HG03045 (cell line): Measurements from ENCODE around the gene SMARCD1.

Experiments used
- ATAC-seq: cut with Tn5 transposase; IDR thresholded peaks from one replicate; pipeline ENCODE4 v1.9.1; 2021; ENCODE audit warnings: mild to moderate bottlenecking, moderate library complexity; ENCODE audit not compliant: unreplicated experiment

The SMARCD1 gene

GRCh38 chr12:50057000-50057841, 27.9 kb upstream of the SMARCD1 start, which contains the start of gene ASIC1:
Gene ASIC1 (plus strand): TSS chr12:50057596. CDS start chr12:50058767, 1,171 bp downstream.
- no peak for ATAC-seq

GRCh38 chr12:50057896-50058670, 27.1 kb upstream of the SMARCD1 start:
- no peak for ATAC-seq

GRCh38 chr12:50058743-50059312, 26.3 kb upstream of the SMARCD1 start:
- no peak for ATAC-seq

GRCh38 chr12:50059440-50060119, 25.6 kb upstream of the SMARCD1 start:
- ATAC-seq = no peak

GRCh38 chr12:50060120-50060468, 25.0 kb upstream of the SMARCD1 start:
- no peak for ATAC-seq

GRCh38 chr12:50061171-50061570, 24.0 kb upstream of the SMARCD1 start:
- no peak for ATAC-seq

- no peak for ATAC-seq
Observed at GRCh38 chr12:50061946-50062686, 23.0 kb upstream of the SMARCD1 start.

- ATAC-seq = no peak
Observed at GRCh38 chr12:50062728-50063460, 22.2 kb upstream of the SMARCD1 start.

GRCh38 chr12:50065726-50066310, 19.3 kb upstream of the SMARCD1 start:
- no peak for ATAC-seq

- ATAC-seq = no peak
Observed at GRCh38 chr12:50066402-50066801, 18.7 kb upstream of the SMARCD1 start.

- no peak for ATAC-seq
Observed at GRCh38 chr12:50069069-50069468, 16.1 kb upstream of the SMARCD1 start.

- ATAC-seq = no peak
Observed at GRCh38 chr12:50069539-50069938, 15.6 kb upstream of the SMARCD1 start.

- no peak for ATAC-seq
Observed at GRCh38 chr12:50070314-50071060, 14.7 kb upstream of the SMARCD1 start.

- ATAC-seq = no peak
Observed at GRCh38 chr12:50072198-50072907, 12.8 kb upstream of the SMARCD1 start.

- no peak for ATAC-seq
Observed at GRCh38 chr12:50073206-50073605, 11.9 kb upstream of the SMARCD1 start.

GRCh38 chr12:50073712-50074111, 11.4 kb upstream of the SMARCD1 start:
- ATAC-seq = no peak

GRCh38 chr12:50074936-50075807, 10.0 kb upstream of the SMARCD1 start:
- peak; percentile 72 for ATAC-seq
